Measurements from ENCODE around the gene ARAP1. TPM values are rescaled to one million over a fixed set of nuclear protein-coding genes. Genes with fewer than 3 reads are reported as not detected.

Gene ARAP1
- total RNA-seq, 4 donors from 2014 or later: 90.3 to 146 (median 122) TPM

DNA sequence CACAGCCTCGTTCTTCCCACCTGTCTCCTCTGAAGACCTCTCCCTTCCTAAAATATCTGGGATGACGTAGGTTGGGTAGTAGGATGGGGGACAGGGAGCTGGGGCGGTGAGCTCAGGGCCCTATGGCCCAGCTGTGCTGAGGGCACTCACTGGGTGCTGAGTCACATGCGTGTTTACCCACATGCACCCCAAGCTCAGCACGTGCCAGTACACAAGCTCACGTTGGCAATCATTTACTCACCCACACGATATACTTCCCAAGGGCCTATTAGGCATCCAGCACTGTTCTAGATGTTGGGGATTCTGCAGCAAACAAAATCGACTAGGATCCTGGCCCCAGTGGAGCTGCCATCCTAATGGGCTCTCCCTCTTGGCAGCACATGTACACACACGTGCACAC, 28.7 kb downstream of the ARAP1 start:
- DNase-seq: no peak
- no peak overlapping the region for H3K27ac ChIP-seq
- 86 to 87% methylated on average over 9 of the region's 9 CpGs for WGBS, 2 donors
- no peak overlapping the region for H3K4me3 ChIP-seq (replicated peaks in 1 of 3)
- TF ChIP-seq, protein P1, sequence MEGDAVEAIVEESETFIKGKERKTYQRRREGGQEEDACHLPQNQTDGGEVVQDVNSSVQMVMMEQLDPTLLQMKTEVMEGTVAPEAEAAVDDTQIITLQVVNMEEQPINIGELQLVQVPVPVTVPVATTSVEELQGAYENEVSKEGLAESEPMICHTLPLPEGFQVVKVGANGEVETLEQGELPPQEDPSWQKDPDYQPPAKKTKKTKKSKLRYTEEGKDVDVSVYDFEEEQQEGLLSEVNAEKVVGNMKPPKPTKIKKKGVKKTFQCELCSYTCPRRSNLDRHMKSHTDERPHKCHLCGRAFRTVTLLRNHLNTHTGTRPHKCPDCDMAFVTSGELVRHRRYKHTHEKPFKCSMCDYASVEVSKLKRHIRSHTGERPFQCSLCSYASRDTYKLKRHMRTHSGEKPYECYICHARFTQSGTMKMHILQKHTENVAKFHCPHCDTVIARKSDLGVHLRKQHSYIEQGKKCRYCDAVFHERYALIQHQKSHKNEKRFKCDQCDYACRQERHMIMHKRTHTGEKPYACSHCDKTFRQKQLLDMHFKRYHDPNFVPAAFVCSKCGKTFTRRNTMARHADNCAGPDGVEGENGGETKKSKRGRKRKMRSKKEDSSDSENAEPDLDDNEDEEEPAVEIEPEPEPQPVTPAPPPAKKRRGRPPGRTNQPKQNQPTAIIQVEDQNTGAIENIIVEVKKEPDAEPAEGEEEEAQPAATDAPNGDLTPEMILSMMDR (IDR thresholded peaks at IDR 0.05): no peak
- TF ChIP-seq POLR2A (IDR thresholded peaks at IDR 0.05): no peak
- H3K27me3 ChIP-seq: no peaks in the 10 kb centered on the region
- peaks cover 20 to 45% of the 10 kb centered on the region in 2 donors for H3K4me1 ChIP-seq
- H3K9me3 ChIP-seq: no peaks in the 10 kb centered on the region
- intact Hi-C loops (cut with DNase I): no loop called here
- no peaks in the 10 kb centered on the region for H3K36me3 ChIP-seq

DNA sequence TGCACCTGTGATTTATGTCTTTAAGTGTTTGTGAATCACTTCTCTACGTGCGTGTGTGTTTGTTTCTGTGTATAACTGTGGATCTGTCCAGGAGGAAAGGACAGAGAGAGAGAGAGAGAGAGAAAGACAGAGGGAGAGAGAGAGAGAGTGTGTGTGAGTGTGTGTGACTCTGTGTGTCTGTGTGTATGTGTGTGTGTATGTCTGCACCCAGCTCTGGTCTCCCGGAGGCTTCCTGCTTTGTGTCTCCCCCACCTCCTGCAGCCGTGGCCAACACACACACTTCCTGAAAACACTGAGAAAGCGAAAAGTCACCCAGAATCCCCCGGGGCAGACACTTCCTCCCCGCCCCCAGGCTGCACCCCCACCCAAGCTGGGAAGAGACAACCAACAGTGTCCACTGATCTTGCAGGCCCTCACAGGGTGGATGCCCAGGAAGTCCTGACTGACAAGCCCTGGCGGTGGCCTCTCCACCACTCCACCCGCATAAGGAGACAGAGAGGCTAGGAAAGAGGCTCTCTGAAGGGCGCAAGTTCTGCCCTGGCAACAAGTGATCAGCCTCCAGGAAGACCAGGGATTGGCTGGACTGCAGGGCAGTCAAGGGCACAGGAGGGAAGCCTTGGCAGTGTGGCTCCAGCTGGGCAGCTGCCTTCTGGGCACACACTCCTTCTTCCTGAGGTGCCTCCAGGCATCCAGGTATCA, 30.0 kb downstream of the ARAP1 start:
- Histone ChIP-seq H3K36me3 (peaks cover 0 to 2% of the 10 kb centered on the region in 2 donors), H3K27ac (peak overlapping the region; percentile 66 to 85 (median 82)), H3K4me3 (replicated peaks in 1 of 3) (peak overlapping the region; percentile 4 to 54 (median 33)), H3K4me1 (peaks cover 20 to 45% of the 10 kb centered on the region in 2 donors), H3K27me3 (no peaks in the 10 kb centered on the region), H3K9me3 (no peaks in the 10 kb centered on the region)
- peak; percentile 86 to 87 for DNase-seq
- TF ChIP-seq, protein P1 (IDR thresholded peaks at IDR 0.05): peak in 1 of 6 experiments; percentile 7
- peak in 1 of 2 donors; percentile 61 for TF ChIP-seq POLR2A (IDR thresholded peaks at IDR 0.05)
- intact Hi-C loops (cut with DNase I): no loop called here
- WGBS, 2 donors: 0 to 4% methylated on average over 9 to 10 of the region's 10 CpGs

- H3K9me3 ChIP-seq: no peaks in the 10 kb centered on the region
- no peaks in the 10 kb centered on the region for H3K27me3 ChIP-seq
- H3K27ac ChIP-seq: peak overlapping the region; percentile 66 to 85 (median 82)
- peaks cover 0 to 8% of the 10 kb centered on the region in 2 donors for H3K36me3 ChIP-seq
- WGBS, 2 donors: 3 to 4% methylated on average over 7 to 13 of the region's 13 CpGs
- peak; percentile 46 to 52 for DNase-seq
- no peak for TF ChIP-seq POLR2A (IDR thresholded peaks at IDR 0.05)
- TF ChIP-seq, protein P1 (IDR thresholded peaks at IDR 0.05): no peak
- H3K4me1 ChIP-seq: peaks cover 20 to 45% of the 10 kb centered on the region in 2 donors
- H3K4me3 ChIP-seq (replicated peaks in 1 of 3): peak overlapping the region; percentile 25 to 54 (median 33)
- intact Hi-C loops (cut with DNase I): no loop called here
Measured at GRCh38 chr11:72721689-72722049, 30.5 kb downstream of the ARAP1 start.

- intact Hi-C loops (cut with DNase I): no loop called here
- TF ChIP-seq, protein P1 (IDR thresholded peaks at IDR 0.05): no peak
- no peak for TF ChIP-seq POLR2A (IDR thresholded peaks at IDR 0.05)
- no peak for DNase-seq
- 21 to 25% methylated on average over 3 of the region's 3 CpGs for WGBS, 2 donors
- peak overlapping the region in 2 of 3 donors; percentile 25 to 54 for H3K4me3 ChIP-seq (replicated peaks in 1 of 3)
- peak overlapping the region; percentile 11 to 85 (median 82) for H3K27ac ChIP-seq
- H3K36me3 ChIP-seq: peaks cover 0 to 10% of the 10 kb centered on the region in 2 donors
- peaks cover 20 to 45% of the 10 kb centered on the region in 2 donors for H3K4me1 ChIP-seq
- no peaks in the 10 kb centered on the region for H3K27me3 ChIP-seq
- no peaks in the 10 kb centered on the region for H3K9me3 ChIP-seq
Measured at GRCh38 chr11:72721276-72721675, 30.9 kb downstream of the ARAP1 start.

GRCh38 chr11:72720784-72721183, 31.4 kb downstream of the ARAP1 start:
- H3K27me3 ChIP-seq: no peaks in the 10 kb centered on the region
- H3K4me3 ChIP-seq (replicated peaks in 1 of 3): peak overlapping the region in 1 of 3 donors; percentile 54
- 69 to 93% methylated on average over 1 to 4 of the region's 4 CpGs for WGBS, 2 donors
- intact Hi-C loops (cut with DNase I): no loop called here
- H3K27ac ChIP-seq: peak overlapping the region in 2 of 3 donors; percentile 82 to 85
- DNase-seq: no peak
- peaks cover 0 to 10% of the 10 kb centered on the region in 2 donors for H3K36me3 ChIP-seq
- peaks cover 20 to 45% of the 10 kb centered on the region in 2 donors for H3K4me1 ChIP-seq
- H3K9me3 ChIP-seq: no peaks in the 10 kb centered on the region
- TF ChIP-seq, protein P1 (IDR thresholded peaks at IDR 0.05): no peak
- TF ChIP-seq POLR2A (IDR thresholded peaks at IDR 0.05): no peak
